HCT116 (cell line): Measurements from ENCODE around the gene LSAMP. TPM values are rescaled to one million over a fixed set of nuclear protein-coding genes. Genes with fewer than 3 reads are reported as not detected.

Source experiments
- ATAC-seq: fragments of 200-7000 bp; cut with Tn5 transposase; 2 replicates; pipeline ENCODE4 v1.9.1; 2020; ENCODE audit warnings: mild to moderate bottlenecking, moderate library complexity
- BruUV-seq: library from RNA; stranded (reverse); fragments of 400-500 nt; replicated peaks from 2 replicates; lab custom pipeline; 2021; lab: Mats Ljungman, UMichigan
- CTCF ChIA-PET: fragments of 300-600 bp; sonication (Branson Sonifier 250); formaldehyde crosslinking; loops from one replicate; lab custom pipeline; 2021; ENCODE audit warnings: antibody characterized with exemption; lab: Charles Lee
- POLR2A ChIA-PET: fragments of 300-600, 350-600 bp; sonication (Branson Sonifier 250); formaldehyde crosslinking; loops from one replicate; lab custom pipeline; 2021; ENCODE audit warnings: antibody characterized with exemption; lab: Charles Lee
- RAD21 ChIA-PET, 2 experiments: fragments of 300-600 bp; sonication (Branson Sonifier 250); formaldehyde crosslinking; loops; one replicate each; lab custom pipeline; 2023; ENCODE audit warnings: low total read pairs in 2 of 2; ENCODE audit not compliant: uncharacterized antibody in 2 of 2, unreplicated experiment in 2 of 2, low non-redundant PET in 1 of 2; lab: Charles Lee
- DNase-seq: peaks from one replicate; pipeline ENCODE4 v3.0.0-alpha.2; 2010; ENCODE audit warnings: low read depth, low spot score
- H2AFZ ChIP-seq: fragments of 200-600 bp; shearing (Covaris generic), sonication (generic); 2 replicates; pipeline ENCODE4 v1.6.1; 2017; ENCODE audit warnings: low read depth, mixed run types, mixed read lengths, antibody characterized with exemption, low read length; ENCODE audit not compliant: poor library complexity, severe bottlenecking
- H3K27ac ChIP-seq: 2 replicates; pipeline ENCODE4 v1.5.1; 2012; ENCODE audit warnings: low read depth, low read length
- H3K27me3 ChIP-seq: fragments of 200-600 bp; sonication (generic); 2 replicates; pipeline ENCODE4 v1.6.1; 2016; ENCODE audit warnings: mixed run types, low read length, mixed read lengths; ENCODE audit not compliant: insufficient read depth
- H3K36me3 ChIP-seq, 2 experiments: fragments of 200-500 bp in 1 of 2; fragments of 200-600 bp in 1 of 2; sonication (Bioruptor generic) in 1 of 2; sonication (generic) in 1 of 2; 2 replicates each; pipeline versions ENCODE4 v1.5.1 to v1.6.1; 2014 to 2016; ENCODE audit warnings: low read length in 2 of 2, inconsistent platforms in 1 of 2, mixed read lengths in 1 of 2, mixed run types in 1 of 2; ENCODE audit not compliant: insufficient read depth in 2 of 2, control insufficient read depth in 1 of 2
- H3K4me1 ChIP-seq, 2 experiments: fragments of 200-600 bp in 1 of 2; sonication (generic) in 1 of 2; 2 replicates each; pipeline versions ENCODE4 v1.5.1 to v1.6.1; 2012 to 2017; ENCODE audit warnings: low read length in 2 of 2, inconsistent platforms in 1 of 2, mild to moderate bottlenecking in 1 of 2, mixed read lengths in 1 of 2, mixed run types in 1 of 2, moderate library complexity in 1 of 2; ENCODE audit not compliant: insufficient read depth in 2 of 2, control insufficient read depth in 1 of 2
- H3K4me2 ChIP-seq: fragments of 200-600 bp; sonication (generic); 2 replicates; pipeline ENCODE4 v1.6.1; 2017; ENCODE audit warnings: mixed run types, low read length, mixed read lengths
- H3K4me3 ChIP-seq, 2 experiments: fragments of 200-600 bp in 1 of 2; sonication (generic) in 1 of 2; replicated peaks in 1 of 2; 2 replicates each; pipeline ENCODE4 v1.5.1; 2011 to 2016; ENCODE audit warnings: low read length in 2 of 2, control low read depth in 1 of 2, low read depth in 1 of 2, mild to moderate bottlenecking in 1 of 2, mixed read lengths in 1 of 2, mixed run types in 1 of 2
- H3K79me2 ChIP-seq: fragments of 200-600 bp; sonication (generic); 2 replicates; pipeline ENCODE4 v1.6.1; 2017; ENCODE audit warnings: mild to moderate bottlenecking, mixed run types, low read length, moderate library complexity, mixed read lengths; ENCODE audit not compliant: insufficient read depth
- H3K9ac ChIP-seq: fragments of 200-600 bp; sonication (generic); 2 replicates; pipeline ENCODE4 v1.6.1; 2016; ENCODE audit warnings: low read length, mixed read lengths
- H3K9me2 ChIP-seq: fragments of 200-600 bp; sonication (generic), shearing (Covaris generic); 2 replicates; pipeline ENCODE4 v1.6.1; 2017; ENCODE audit warnings: mixed run types, mild to moderate bottlenecking, moderate library complexity; ENCODE audit not compliant: insufficient read depth
- H3K9me3 ChIP-seq, 2 experiments: fragments of 200-500 bp in 1 of 2; fragments of 200-600 bp in 1 of 2; sonication (Bioruptor generic) in 1 of 2; sonication (generic) in 1 of 2; 2 replicates each; pipeline ENCODE4 v1.6.1; 2014 to 2017; ENCODE audit warnings: low read length in 2 of 2, mixed read lengths in 2 of 2, inconsistent platforms in 1 of 2, low read depth in 1 of 2, mild to moderate bottlenecking in 1 of 2, mixed run types in 1 of 2, moderate library complexity in 1 of 2; ENCODE audit not compliant: control insufficient read depth in 1 of 2, insufficient read depth in 1 of 2
- H4K20me1 ChIP-seq: fragments of 200-600 bp; sonication (generic), shearing (Covaris generic); 2 replicates; pipeline ENCODE4 v1.6.1; 2017; ENCODE audit warnings: mixed run types, mild to moderate bottlenecking, moderate library complexity; ENCODE audit not compliant: insufficient read depth
- ATF3 ChIP-seq: IDR thresholded peaks from 2 replicates; pipeline ENCODE4 v1.6.1; 2012
- CBX3 ChIP-seq: IDR thresholded peaks from 2 replicates; pipeline ENCODE4 v1.6.1; 2012; ENCODE audit warnings: low read depth
- CEBPB ChIP-seq: IDR thresholded peaks from 2 replicates; pipeline ENCODE4 v1.6.1; 2012; ENCODE audit warnings: low read depth
- CTCF ChIP-seq, 3 experiments: fragments of 200-600 bp in 1 of 3; sonication (generic) in 1 of 3; IDR thresholded peaks in 2 of 3; conservative IDR thresholded peaks in 1 of 3; 2 replicates each; pipeline ENCODE4 v1.5.1; 2012 to 2017; ENCODE audit warnings: low read depth in 2 of 3, low read length in 2 of 3, antibody characterized with exemption in 1 of 3, borderline replicate concordance in 1 of 3, control low read depth in 1 of 3, mild to moderate bottlenecking in 1 of 3, mixed read lengths in 1 of 3, mixed run types in 1 of 3, moderate library complexity in 1 of 3; ENCODE audit not compliant: insufficient read depth in 1 of 3
- EGR1 ChIP-seq: IDR thresholded peaks from 2 replicates; pipeline ENCODE4 v1.6.1; 2012; ENCODE audit warnings: low read depth
- ELF1 ChIP-seq: IDR thresholded peaks from 2 replicates; pipeline ENCODE4 v1.6.1; 2012; ENCODE audit warnings: low read depth, borderline replicate concordance
- EZH2 ChIP-seq: fragments of 200-600 bp; sonication (generic); IDR thresholded peaks from 2 replicates; pipeline ENCODE4 v1.6.1; 2017; ENCODE audit warnings: antibody characterized with exemption, mixed run types
- FOSL1 ChIP-seq: IDR thresholded peaks from 2 replicates; pipeline ENCODE4 v1.6.1; 2012; ENCODE audit warnings: low read depth
- MAX ChIP-seq: IDR thresholded peaks from 2 replicates; pipeline ENCODE4 v1.6.1; 2012
- POLR2A ChIP-seq: IDR thresholded peaks from 2 replicates; pipeline ENCODE4 v1.7.0; 2011; ENCODE audit warnings: borderline replicate concordance; ENCODE audit not compliant: insufficient read depth, insufficient read length; ENCODE audit errors: extremely low read depth
- POLR2AphosphoS5 ChIP-seq: IDR thresholded peaks from 2 replicates; pipeline ENCODE4 v1.6.1; 2011; ENCODE audit warnings: mild to moderate bottlenecking, low read depth, low read length, moderate library complexity
- RAD21 ChIP-seq: IDR thresholded peaks from 2 replicates; pipeline ENCODE4 v1.6.1; 2012; ENCODE audit warnings: low read depth, mild to moderate bottlenecking
- REST ChIP-seq: IDR thresholded peaks from 2 replicates; pipeline ENCODE4 v1.6.1; 2012; ENCODE audit warnings: low read depth
- SIN3A ChIP-seq: IDR thresholded peaks from 2 replicates; pipeline ENCODE4 v1.6.1; 2012; ENCODE audit warnings: low read depth
- SRF ChIP-seq: IDR thresholded peaks from 2 replicates; pipeline ENCODE4 v1.6.1; 2012; ENCODE audit warnings: low read depth
- TCF7L2 ChIP-seq: IDR thresholded peaks from 2 replicates; pipeline ENCODE4 v1.7.0; 2011; ENCODE audit warnings: borderline replicate concordance, inconsistent platforms; ENCODE audit not compliant: insufficient read depth, insufficient read length; ENCODE audit errors: extremely low read depth
- ZBTB33 ChIP-seq: IDR thresholded peaks from 2 replicates; pipeline ENCODE4 v1.6.1; 2011; ENCODE audit warnings: mild to moderate bottlenecking, low read length, moderate library complexity; ENCODE audit not compliant: insufficient replicate concordance; ENCODE audit errors: extremely low read depth
- ZFX ChIP-seq: fragments of 450-650 bp; IDR thresholded peaks from 2 replicates; pipeline ENCODE4 v1.6.1; 2017
- ZNF274 ChIP-seq: fragments of 200-500 bp; sonication (Bioruptor generic); IDR thresholded peaks from 2 replicates; pipeline ENCODE4 v1.6.1; 2014; ENCODE audit warnings: mild to moderate bottlenecking, low read depth, low read length, inconsistent platforms
- intact Hi-C: fragments of 100-400 bp; cut with micrococcal nuclease; formaldehyde crosslinking; loops from 2 replicates; pipeline ENCODE4 v1.10.0; 2022
- total RNA-seq: library from RNA; stranded (reverse); gene quantifications from one replicate; pipeline ENCODE4 v1.2.1, GENCODE V29; 2021; ENCODE audit not compliant: unreplicated experiment

LSAMP gene
- total RNA-seq, 1 experiment from 2014 or later = 0.25 TPM

GRCh38 chr3:116059421-116060096 is 385.7 kb downstream of the LSAMP start:
- Histone ChIP-seq H2AFZ (peak overlapping the region; percentile 81), H3K4me2 (peak overlapping the region; percentile 68), H3K27me3 (no peaks in the 10 kb centered on the region), H3K9me2 (no peaks in the 10 kb centered on the region), H4K20me1 (no peaks in the 10 kb centered on the region), H3K36me3 (no peaks in the 10 kb centered on the region), H3K9me3 (no peaks in the 10 kb centered on the region), H3K27ac (peak overlapping the region; percentile 45; the same call in 1 of the 2 replicates), H3K4me3 (no peak overlapping the region), H3K79me2 (no peaks in the 10 kb centered on the region), H3K4me1 (peaks cover 5 to 15% of the 10 kb centered on the region in 2 experiments; a peak in 3 of 4 replicates), H3K9ac (no peak overlapping the region)
- no TSS peak for BruUV-seq
- CTCF ChIA-PET = no interaction called here
- POLR2A ChIA-PET = no interaction called here
- intact Hi-C loops = no loop called here
- DNase-seq = peak; percentile 82
- ATAC-seq = peak; percentile 99
- RAD21 ChIA-PET = no interaction called here
- TF ChIP-seq CBX3 (peak; percentile 78; the same call in 1 of the 2 replicates), SIN3A (peak; percentile 66; the same call in 1 of the 2 replicates), SRF (0 out of 2 replicates have a peak, but pooled peaks have one; percentile 13), FOSL1 (peak; percentile 84), ZNF274 (no peak), EGR1 (no peak), CTCF (IDR thresholded peaks at IDR 0.05 in 2 of 3, conservative IDR thresholded peaks at IDR 0.05 in 1 of 3; ENCODE audit: borderline replicate concordance in 1 of 3, insufficient read depth in 1 of 3, low read depth in 2 of 3, low read length in 2 of 3) (no peak), ZFX (no peak), POLR2AphosphoS5 (peak; percentile 41; the same call in 1 of the 2 replicates), ELF1 (peak; percentile 44), RAD21 (no peak), POLR2A (no peak), CEBPB (peak; percentile 58), TCF7L2 (no peak), ATF3 (no peak), ZBTB33 (no peak), MAX (peak; percentile 62), REST (no peak), EZH2 (no peak)
